GM12801 (cell line): ENCODE data around the gene FZD7.

Experiments
- CTCF ChIP-seq: IDR thresholded peaks from one replicate; pipeline ENCODE4 v1.5.1; 2011; ENCODE audit warnings: control low read depth; ENCODE audit not compliant: insufficient read length; ENCODE audit errors: extremely low read depth

FZD7 gene

GRCh38 chr2:202032846-202033316 lies 774 bp upstream of the FZD7 start:
- TF ChIP-seq CTCF: no peak

- no peak for TF ChIP-seq CTCF
Observed at GRCh38 chr2:202034249-202035088, 814 bp downstream of the FZD7 start.

- no peak for TF ChIP-seq CTCF
Observed at GRCh38 chr2:202035089-202035940, 1.7 kb downstream of the FZD7 start.

GRCh38 chr2:202035941-202036372 lies 2.3 kb downstream of the FZD7 start:
- TF ChIP-seq CTCF: no peak

- TF ChIP-seq CTCF: no peak
Observed at GRCh38 chr2:202036601-202037037, 3.0 kb downstream of the FZD7 start.

- no peak for TF ChIP-seq CTCF
Observed at GRCh38 chr2:202037086-202037485, 3.4 kb downstream of the FZD7 start.
